GM13976 (cell line): ENCODE measurements around the gene DNAJB1.
"Not testable (repeated sequence)": the region's sequence is repeated elsewhere in the genome, so short reads cannot be mapped to it uniquely, and the experiment has no call there.

Experiments used
- DNase-seq: peaks from one replicate; pipeline ENCODE4 v3.0.0; 2012; ENCODE audit warnings: low spot score
- CTCF ChIP-seq: IDR thresholded peaks from 2 replicates; pipeline ENCODE4 v1.5.1; 2012; ENCODE audit warnings: borderline replicate concordance, mild to moderate bottlenecking; ENCODE audit not compliant: insufficient read depth; ENCODE audit errors: extremely low read depth, missing control alignments, control extremely low read depth
- in situ Hi-C: fragments of 300-500 bp; cut with MboI; formaldehyde crosslinking; loops from one replicate; pipeline ENCODE4 v1.12.0; 2022; ENCODE audit warnings: low sequenced_read_pairs, mixed read lengths, inconsistent platforms; ENCODE audit not compliant: unreplicated experiment

Gene DNAJB1

GRCh38 chr19:14544047-14544446, 25.9 kb upstream of the DNAJB1 start:
- peak; percentile 31 for DNase-seq
- in situ Hi-C loops: no loop called here
- no peak for TF ChIP-seq CTCF

- peak; percentile 24 for DNase-seq
- in situ Hi-C loops: no loop called here
Measured at GRCh38 chr19:14542711-14543328, 24.6 kb upstream of the DNAJB1 start.

DNA sequence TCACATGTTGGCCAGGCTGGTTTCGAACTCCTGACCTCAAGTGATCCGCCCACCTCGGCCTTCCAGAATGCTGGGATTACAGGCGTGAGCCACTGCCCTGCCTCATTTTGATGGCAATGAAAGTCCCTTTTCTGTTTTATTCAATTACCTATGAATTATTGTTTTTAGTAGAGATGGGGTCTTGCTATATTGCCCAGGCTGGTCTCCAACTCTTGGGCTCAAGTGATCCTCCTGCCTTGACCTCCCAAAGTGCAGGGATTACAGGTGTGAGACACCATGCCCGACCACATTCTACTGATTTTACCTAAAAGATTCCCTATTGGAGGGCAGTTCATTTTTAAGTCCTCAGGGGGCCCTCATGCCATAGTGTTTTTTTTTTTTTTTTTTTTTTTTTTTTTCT, 23.8 kb upstream of the DNAJB1 start:
- in situ Hi-C loops, DNase-seq: not testable (repeated sequence)

More at GRCh38 chr19:14542711-14543328, 24.6 kb upstream of the DNAJB1 start:
- no peak for TF ChIP-seq CTCF

GRCh38 chr19:14540741-14541525, 22.7 kb upstream of the DNAJB1 start:
- no peak for TF ChIP-seq CTCF
- no peak for DNase-seq
- in situ Hi-C loops: no loop called here

DNA sequence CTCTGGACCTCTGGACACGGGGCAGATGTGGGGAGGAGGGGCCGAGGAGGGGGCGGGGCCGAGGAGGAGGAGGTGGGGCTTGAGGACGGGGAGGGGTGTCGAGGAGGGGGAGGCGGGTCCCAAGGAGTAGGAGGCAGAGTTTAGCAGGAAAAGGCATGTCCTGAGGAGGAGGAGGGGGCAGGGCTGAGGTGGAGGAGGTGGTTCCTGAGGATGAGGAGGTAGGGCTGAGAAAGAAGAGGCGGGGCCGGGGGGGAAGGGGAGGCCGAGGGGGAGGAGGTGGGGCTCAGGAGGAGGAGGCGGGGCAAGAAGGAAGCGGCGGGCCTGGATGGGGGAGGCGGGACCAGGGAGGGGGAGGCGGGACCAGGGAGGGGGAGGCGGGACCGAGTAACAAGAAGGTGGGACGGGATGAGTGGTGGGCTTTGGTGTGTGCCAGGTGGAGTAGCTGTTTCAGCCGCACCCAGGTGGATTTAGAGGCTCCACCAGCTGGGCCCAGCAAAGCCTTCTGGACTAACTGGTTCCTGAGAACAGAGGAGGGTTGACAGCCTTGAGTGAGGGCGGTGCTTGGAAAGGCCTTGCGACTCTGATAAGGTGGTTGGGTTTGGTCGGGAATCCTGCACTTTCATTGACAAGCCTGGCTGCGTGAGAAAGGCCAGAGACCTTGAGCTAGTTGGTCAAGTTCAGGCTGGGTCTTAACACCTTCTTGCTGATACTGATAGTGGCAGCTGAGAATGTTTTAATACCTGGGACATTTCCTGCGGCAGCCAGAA, 18.9 kb upstream of the DNAJB1 start:
- in situ Hi-C loops: no loop called here
- TF ChIP-seq CTCF: no peak
- DNase-seq: peak; percentile 77

- in situ Hi-C loops: no loop called here
- DNase-seq: no peak
- TF ChIP-seq CTCF: no peak
Measured at GRCh38 chr19:14533450-14533849, 15.3 kb upstream of the DNAJB1 start.
